Measurements from ENCODE around the gene LAMA3. TPM values are rescaled to one million over a fixed set of nuclear protein-coding genes. Genes with fewer than 3 reads are reported as not detected.

The LAMA3 gene
- total and polyA plus RNA-seq, 2 experiments from 2014 or later = 3.9 to 4.9 TPM

DNA sequence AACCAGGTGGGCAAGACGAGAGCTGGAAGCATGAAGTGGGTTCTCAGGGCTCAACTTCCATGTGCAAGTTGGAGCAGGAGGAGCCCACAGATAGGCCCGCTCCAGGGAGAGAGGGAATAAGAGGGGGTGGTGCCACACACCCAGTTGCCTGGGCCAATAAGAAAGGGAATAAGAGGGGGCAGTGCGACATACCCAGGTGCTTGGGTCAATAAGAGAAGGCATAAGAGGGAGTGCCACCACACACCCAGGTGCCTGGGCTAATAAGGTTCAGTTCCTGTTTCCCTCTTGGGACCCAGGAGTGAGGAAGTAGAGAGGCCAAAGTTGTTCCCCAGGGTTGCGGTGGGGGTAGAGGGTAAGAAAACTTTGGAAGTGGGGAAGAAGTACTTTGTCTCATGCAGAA lies 127.5 kb downstream of the LAMA3 start (continued):
- TF ChIP-seq, protein P1, sequence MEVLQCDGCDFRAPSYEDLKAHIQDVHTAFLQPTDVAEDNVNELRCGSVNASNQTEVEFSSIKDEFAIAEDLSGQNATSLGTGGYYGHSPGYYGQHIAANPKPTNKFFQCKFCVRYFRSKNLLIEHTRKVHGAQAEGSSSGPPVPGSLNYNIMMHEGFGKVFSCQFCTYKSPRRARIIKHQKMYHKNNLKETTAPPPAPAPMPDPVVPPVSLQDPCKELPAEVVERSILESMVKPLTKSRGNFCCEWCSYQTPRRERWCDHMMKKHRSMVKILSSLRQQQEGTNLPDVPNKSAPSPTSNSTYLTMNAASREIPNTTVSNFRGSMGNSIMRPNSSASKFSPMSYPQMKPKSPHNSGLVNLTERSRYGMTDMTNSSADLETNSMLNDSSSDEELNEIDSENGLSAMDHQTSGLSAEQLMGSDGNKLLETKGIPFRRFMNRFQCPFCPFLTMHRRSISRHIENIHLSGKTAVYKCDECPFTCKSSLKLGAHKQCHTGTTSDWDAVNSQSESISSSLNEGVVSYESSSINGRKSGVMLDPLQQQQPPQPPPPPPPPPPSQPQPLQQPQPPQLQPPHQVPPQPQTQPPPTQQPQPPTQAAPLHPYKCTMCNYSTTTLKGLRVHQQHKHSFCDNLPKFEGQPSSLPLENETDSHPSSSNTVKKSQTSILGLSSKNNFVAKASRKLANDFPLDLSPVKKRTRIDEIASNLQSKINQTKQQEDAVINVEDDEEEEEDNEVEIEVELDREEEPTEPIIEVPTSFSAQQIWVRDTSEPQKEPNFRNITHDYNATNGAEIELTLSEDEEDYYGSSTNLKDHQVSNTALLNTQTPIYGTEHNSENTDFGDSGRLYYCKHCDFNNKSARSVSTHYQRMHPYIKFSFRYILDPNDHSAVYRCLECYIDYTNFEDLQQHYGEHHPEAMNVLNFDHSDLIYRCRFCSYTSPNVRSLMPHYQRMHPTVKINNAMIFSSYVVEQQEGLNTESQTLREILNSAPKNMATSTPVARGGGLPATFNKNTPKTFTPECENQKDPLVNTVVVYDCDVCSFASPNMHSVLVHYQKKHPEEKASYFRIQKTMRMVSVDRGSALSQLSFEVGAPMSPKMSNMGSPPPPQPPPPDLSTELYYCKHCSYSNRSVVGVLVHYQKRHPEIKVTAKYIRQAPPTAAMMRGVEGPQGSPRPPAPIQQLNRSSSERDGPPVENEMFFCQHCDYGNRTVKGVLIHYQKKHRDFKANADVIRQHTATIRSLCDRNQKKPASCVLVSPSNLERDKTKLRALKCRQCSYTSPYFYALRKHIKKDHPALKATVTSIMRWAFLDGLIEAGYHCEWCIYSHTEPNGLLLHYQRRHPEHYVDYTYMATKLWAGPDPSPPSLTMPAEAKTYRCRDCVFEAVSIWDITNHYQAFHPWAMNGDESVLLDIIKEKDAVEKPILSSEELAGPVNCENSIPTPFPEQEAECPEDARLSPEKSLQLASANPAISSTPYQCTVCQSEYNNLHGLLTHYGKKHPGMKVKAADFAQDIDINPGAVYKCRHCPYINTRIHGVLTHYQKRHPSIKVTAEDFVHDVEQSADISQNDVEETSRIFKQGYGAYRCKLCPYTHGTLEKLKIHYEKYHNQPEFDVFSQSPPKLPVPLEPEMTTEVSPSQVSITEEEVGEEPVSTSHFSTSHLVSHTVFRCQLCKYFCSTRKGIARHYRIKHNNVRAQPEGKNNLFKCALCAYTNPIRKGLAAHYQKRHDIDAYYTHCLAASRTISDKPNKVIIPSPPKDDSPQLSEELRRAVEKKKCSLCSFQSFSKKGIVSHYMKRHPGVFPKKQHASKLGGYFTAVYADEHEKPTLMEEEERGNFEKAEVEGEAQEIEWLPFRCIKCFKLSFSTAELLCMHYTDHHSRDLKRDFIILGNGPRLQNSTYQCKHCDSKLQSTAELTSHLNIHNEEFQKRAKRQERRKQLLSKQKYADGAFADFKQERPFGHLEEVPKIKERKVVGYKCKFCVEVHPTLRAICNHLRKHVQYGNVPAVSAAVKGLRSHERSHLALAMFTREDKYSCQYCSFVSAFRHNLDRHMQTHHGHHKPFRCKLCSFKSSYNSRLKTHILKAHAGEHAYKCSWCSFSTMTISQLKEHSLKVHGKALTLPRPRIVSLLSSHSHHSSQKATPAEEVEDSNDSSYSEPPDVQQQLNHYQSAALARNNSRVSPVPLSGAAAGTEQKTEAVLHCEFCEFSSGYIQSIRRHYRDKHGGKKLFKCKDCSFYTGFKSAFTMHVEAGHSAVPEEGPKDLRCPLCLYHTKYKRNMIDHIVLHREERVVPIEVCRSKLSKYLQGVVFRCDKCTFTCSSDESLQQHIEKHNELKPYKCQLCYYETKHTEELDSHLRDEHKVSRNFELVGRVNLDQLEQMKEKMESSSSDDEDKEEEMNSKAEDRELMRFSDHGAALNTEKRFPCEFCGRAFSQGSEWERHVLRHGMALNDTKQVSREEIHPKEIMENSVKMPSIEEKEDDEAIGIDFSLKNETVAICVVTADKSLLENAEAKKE (CRISPR knock-in tag; IDR thresholded peaks at IDR 0.05) = no peak

DNA sequence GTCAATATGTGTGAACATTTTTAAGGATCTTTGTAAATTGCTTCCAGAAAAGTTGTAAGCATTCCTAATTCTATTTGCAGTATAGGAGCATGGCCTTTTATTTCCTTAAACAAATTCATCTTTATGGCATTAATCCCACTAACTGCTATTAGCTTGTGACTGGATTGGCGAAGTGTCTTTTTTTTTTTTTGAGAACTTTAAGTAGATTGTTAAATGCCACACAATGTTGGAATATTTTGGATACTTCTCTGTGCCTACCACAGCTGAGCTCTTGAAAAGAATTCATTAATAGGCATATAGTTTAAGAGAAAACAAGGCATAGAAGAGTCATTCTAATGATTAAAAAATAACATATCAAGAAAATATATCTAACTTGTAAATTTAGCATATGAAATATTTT lies 129.7 kb downstream of the LAMA3 start:
- no peak for DNase-seq (ENCODE audit: low spot score)
- Mint-ChIP-seq H3K27me3 (ENCODE audit: insufficient read depth, low read depth, poor library complexity) (peaks cover 2% of the 10 kb centered on the region), H3K27ac (no peak overlapping the region), H3K4me1 (peaks cover 46% of the 10 kb centered on the region), H3K9me3 (no peaks in the 10 kb centered on the region), H3K36me3 (ENCODE audit: low read depth) (no peaks in the 10 kb centered on the region), H3K4me3 (no peak overlapping the region)
- Histone ChIP-seq H3K9me2 (ENCODE audit: insufficient read depth) (no peaks in the 10 kb centered on the region), H3F3A (replicated peaks; ENCODE audit: low read depth) (no peaks in the 10 kb centered on the region), H3K4me2 (no peak overlapping the region), H3K4me3 (no peak overlapping the region), H2AFZ (no peak overlapping the region), H4K20me1 (replicated peaks; ENCODE audit: insufficient read depth) (no peaks in the 10 kb centered on the region), H3K27me3 (ENCODE audit: insufficient read depth) (no peaks in the 10 kb centered on the region), H3K79me2 (replicated peaks; ENCODE audit: insufficient read depth) (no peaks in the 10 kb centered on the region), H3K36me3 (ENCODE audit: insufficient read depth) (no peaks in the 10 kb centered on the region), H3K4me1 (ENCODE audit: insufficient read depth) (peaks cover 46% of the 10 kb centered on the region), H3K27ac (ENCODE audit: low read depth) (no peak overlapping the region)
- no peak for ATAC-seq
- TF ChIP-seq, protein P2, sequence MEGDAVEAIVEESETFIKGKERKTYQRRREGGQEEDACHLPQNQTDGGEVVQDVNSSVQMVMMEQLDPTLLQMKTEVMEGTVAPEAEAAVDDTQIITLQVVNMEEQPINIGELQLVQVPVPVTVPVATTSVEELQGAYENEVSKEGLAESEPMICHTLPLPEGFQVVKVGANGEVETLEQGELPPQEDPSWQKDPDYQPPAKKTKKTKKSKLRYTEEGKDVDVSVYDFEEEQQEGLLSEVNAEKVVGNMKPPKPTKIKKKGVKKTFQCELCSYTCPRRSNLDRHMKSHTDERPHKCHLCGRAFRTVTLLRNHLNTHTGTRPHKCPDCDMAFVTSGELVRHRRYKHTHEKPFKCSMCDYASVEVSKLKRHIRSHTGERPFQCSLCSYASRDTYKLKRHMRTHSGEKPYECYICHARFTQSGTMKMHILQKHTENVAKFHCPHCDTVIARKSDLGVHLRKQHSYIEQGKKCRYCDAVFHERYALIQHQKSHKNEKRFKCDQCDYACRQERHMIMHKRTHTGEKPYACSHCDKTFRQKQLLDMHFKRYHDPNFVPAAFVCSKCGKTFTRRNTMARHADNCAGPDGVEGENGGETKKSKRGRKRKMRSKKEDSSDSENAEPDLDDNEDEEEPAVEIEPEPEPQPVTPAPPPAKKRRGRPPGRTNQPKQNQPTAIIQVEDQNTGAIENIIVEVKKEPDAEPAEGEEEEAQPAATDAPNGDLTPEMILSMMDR (conservative IDR thresholded peaks at IDR 0.05; ENCODE audit: low read depth in 2 of 2) = no peak
- TF ChIP-seq CREB1 (CRISPR knock-in tag; IDR thresholded peaks at IDR 0.05; ENCODE audit: low read depth) (no peak), ZNF114 (CRISPR knock-in tag; IDR thresholded peaks at IDR 0.05) (no peak), EZH2phosphoT487 (IDR thresholded peaks at IDR 0.05; ENCODE audit: unreplicated experiment) (no peak), JUNB (IDR thresholded peaks at IDR 0.05; ENCODE audit: unreplicated experiment) (no peak), ZNF331 (CRISPR knock-in tag; IDR thresholded peaks at IDR 0.05; ENCODE audit: low read depth) (no peak), STAT1 (IDR thresholded peaks at IDR 0.05; ENCODE audit: unreplicated experiment) (no peak)
- TF ChIP-seq, protein P3, sequence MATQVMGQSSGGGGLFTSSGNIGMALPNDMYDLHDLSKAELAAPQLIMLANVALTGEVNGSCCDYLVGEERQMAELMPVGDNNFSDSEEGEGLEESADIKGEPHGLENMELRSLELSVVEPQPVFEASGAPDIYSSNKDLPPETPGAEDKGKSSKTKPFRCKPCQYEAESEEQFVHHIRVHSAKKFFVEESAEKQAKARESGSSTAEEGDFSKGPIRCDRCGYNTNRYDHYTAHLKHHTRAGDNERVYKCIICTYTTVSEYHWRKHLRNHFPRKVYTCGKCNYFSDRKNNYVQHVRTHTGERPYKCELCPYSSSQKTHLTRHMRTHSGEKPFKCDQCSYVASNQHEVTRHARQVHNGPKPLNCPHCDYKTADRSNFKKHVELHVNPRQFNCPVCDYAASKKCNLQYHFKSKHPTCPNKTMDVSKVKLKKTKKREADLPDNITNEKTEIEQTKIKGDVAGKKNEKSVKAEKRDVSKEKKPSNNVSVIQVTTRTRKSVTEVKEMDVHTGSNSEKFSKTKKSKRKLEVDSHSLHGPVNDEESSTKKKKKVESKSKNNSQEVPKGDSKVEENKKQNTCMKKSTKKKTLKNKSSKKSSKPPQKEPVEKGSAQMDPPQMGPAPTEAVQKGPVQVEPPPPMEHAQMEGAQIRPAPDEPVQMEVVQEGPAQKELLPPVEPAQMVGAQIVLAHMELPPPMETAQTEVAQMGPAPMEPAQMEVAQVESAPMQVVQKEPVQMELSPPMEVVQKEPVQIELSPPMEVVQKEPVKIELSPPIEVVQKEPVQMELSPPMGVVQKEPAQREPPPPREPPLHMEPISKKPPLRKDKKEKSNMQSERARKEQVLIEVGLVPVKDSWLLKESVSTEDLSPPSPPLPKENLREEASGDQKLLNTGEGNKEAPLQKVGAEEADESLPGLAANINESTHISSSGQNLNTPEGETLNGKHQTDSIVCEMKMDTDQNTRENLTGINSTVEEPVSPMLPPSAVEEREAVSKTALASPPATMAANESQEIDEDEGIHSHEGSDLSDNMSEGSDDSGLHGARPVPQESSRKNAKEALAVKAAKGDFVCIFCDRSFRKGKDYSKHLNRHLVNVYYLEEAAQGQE (IDR thresholded peaks at IDR 0.05; ENCODE audit: unreplicated experiment) = no peak
- TF ChIP-seq, protein P4, sequence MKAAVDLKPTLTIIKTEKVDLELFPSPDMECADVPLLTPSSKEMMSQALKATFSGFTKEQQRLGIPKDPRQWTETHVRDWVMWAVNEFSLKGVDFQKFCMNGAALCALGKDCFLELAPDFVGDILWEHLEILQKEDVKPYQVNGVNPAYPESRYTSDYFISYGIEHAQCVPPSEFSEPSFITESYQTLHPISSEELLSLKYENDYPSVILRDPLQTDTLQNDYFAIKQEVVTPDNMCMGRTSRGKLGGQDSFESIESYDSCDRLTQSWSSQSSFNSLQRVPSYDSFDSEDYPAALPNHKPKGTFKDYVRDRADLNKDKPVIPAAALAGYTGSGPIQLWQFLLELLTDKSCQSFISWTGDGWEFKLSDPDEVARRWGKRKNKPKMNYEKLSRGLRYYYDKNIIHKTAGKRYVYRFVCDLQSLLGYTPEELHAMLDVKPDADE (IDR thresholded peaks at IDR 0.05) = no peak
